HL-60 (cell line): ENCODE measurements around the gene ACAD10.

ENCODE experiments used
- DNase-seq, 2 experiments: peaks; one replicate each; pipeline ENCODE4 v3.0.0-alpha.2; 2010 to 2020; ENCODE audit warnings: low read depth in 1 of 2, low spot score in 1 of 2
- H3K27ac ChIP-seq: fragments of 250-450 bp; sonication (Bioruptor Pico); replicated peaks from 2 replicates; pipeline ENCODE4 v1.5.1; 2020; ENCODE audit warnings: mild to moderate bottlenecking, moderate library complexity
- H3K27me3 ChIP-seq: fragments of 250-450 bp; sonication (Bioruptor Pico); 2 replicates; pipeline ENCODE4 v1.5.1; 2021; ENCODE audit warnings: mild to moderate bottlenecking, moderate library complexity; ENCODE audit not compliant: insufficient read depth, poor library complexity, severe bottlenecking
- H3K4me3 ChIP-seq: replicated peaks from 2 replicates; pipeline ENCODE4 v1.5.1; 2011; ENCODE audit warnings: mild to moderate bottlenecking, control low read depth, low read length; ENCODE audit not compliant: insufficient read depth
- CTCF ChIP-seq: IDR thresholded peaks from one replicate; pipeline ENCODE4 v1.5.1; 2011; ENCODE audit warnings: low read length, control low read depth, inconsistent platforms; ENCODE audit not compliant: insufficient read depth
- GABPA ChIP-seq: IDR thresholded peaks from 2 replicates; pipeline ENCODE4 v1.6.1; 2012; ENCODE audit warnings: low read depth
- POLR2AphosphoS5 ChIP-seq: IDR thresholded peaks from 2 replicates; pipeline ENCODE4 v1.6.1; 2012; ENCODE audit warnings: low read depth
- REST ChIP-seq: IDR thresholded peaks from 2 replicates; pipeline ENCODE4 v1.6.1; 2012; ENCODE audit warnings: low read depth; ENCODE audit not compliant: insufficient replicate concordance
- SPI1 ChIP-seq: IDR thresholded peaks from 2 replicates; pipeline ENCODE4 v1.6.1; 2012; ENCODE audit warnings: low read depth, mild to moderate bottlenecking, borderline replicate concordance

The ACAD10 gene

GRCh38 chr12:111791507-111791906 lies 105.7 kb downstream of the ACAD10 start:
- Histone ChIP-seq H3K27ac (no peak overlapping the region), H3K27me3 (no peaks in the 10 kb centered on the region), H3K4me3 (no peak overlapping the region)
- TF ChIP-seq CTCF: no peak
- no peak for TF ChIP-seq SPI1
- no peak for TF ChIP-seq GABPA
- no peak for DNase-seq

- no peak for TF ChIP-seq REST
- TF ChIP-seq CTCF: no peak
- Histone ChIP-seq H3K4me3 (no peak overlapping the region), H3K27me3 (no peaks in the 10 kb centered on the region), H3K27ac (no peak overlapping the region)
- no peak for DNase-seq
These were observed 106.5 kb downstream of the ACAD10 start for GRCh38 chr12:111792155-111792855.

GRCh38 chr12:111792856-111793235 lies 107.0 kb downstream of the ACAD10 start:
- no peak for DNase-seq
- no peak overlapping the region for H3K27ac ChIP-seq
- H3K27me3 ChIP-seq: no peaks in the 10 kb centered on the region
- H3K4me3 ChIP-seq: no peak overlapping the region
- TF ChIP-seq GABPA (no peak), REST (no peak), SPI1 (no peak), CTCF (no peak), POLR2AphosphoS5 (no peak)

GRCh38 chr12:111798182-111798581 lies 112.3 kb downstream of the ACAD10 start:
- DNase-seq: no peak
- TF ChIP-seq REST (no peak), CTCF (no peak)

More at GRCh38 chr12:111798182-111798581, 112.3 kb downstream of the ACAD10 start:
- no peak overlapping the region for H3K4me3 ChIP-seq
- H3K27ac ChIP-seq: no peak overlapping the region
- no peaks in the 10 kb centered on the region for H3K27me3 ChIP-seq
